GM12874 (cell line): ENCODE results near the gene GRM7.

ENCODE experiments used
- TF ChIP-seq, protein P1 (sequence below): IDR thresholded peaks from 2 replicates; pipeline ENCODE4 v1.5.1; 2011; ENCODE audit warnings: low read depth, mild to moderate bottlenecking, control low read depth, low read length, moderate library complexity; ENCODE audit not compliant: insufficient read depth

The GRM7 gene

GRCh38 chr3:7734456-7734855, 873.5 kb downstream of the GRM7 start:
- TF ChIP-seq, protein P1, sequence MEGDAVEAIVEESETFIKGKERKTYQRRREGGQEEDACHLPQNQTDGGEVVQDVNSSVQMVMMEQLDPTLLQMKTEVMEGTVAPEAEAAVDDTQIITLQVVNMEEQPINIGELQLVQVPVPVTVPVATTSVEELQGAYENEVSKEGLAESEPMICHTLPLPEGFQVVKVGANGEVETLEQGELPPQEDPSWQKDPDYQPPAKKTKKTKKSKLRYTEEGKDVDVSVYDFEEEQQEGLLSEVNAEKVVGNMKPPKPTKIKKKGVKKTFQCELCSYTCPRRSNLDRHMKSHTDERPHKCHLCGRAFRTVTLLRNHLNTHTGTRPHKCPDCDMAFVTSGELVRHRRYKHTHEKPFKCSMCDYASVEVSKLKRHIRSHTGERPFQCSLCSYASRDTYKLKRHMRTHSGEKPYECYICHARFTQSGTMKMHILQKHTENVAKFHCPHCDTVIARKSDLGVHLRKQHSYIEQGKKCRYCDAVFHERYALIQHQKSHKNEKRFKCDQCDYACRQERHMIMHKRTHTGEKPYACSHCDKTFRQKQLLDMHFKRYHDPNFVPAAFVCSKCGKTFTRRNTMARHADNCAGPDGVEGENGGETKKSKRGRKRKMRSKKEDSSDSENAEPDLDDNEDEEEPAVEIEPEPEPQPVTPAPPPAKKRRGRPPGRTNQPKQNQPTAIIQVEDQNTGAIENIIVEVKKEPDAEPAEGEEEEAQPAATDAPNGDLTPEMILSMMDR: no peak

DNA sequence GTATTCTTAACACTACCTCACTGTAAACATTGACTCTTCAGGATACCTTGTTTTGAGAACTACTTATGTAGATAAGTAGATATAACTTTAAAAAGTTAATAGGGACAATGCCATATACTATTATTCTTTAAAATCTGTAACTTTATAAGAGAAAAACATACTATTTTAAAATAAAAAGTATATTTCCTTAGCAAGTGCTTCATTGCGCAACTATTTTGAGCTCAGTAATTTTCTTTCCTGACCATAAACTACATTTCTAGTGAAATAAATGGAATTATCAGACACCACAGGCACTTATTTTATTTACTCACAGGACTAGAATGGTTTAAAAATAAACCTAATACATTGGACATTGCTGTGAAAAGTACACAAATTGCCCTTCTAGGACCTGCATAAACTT, 876.3 kb downstream of the GRM7 start:
- TF ChIP-seq, protein P1: no peak

DNA sequence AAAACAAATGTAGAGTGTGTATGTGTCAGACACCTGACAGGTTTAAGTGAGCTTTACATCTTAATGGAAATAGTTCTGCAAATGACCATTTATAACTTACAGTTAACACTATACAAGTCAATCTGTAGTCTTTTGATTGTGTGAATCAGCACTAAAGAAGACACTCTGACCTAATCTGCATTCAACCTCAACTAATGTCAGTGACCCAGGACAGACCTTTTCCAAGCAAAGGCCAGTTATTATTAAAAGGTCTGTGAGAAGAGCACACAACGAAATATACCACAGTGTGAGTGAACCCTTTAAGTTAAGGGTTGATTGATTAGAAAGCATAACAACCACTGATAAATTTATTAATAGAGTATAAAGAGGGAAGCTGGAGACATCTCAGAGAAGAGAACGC, 878.8 kb downstream of the GRM7 start:
- TF ChIP-seq, protein P1: no peak

GRCh38 chr3:7740458-7740857, 879.5 kb downstream of the GRM7 start:
- TF ChIP-seq, protein P1: no peak

GRCh38 chr3:7744850-7745249, 883.9 kb downstream of the GRM7 start:
- TF ChIP-seq, protein P1: no peak

DNA sequence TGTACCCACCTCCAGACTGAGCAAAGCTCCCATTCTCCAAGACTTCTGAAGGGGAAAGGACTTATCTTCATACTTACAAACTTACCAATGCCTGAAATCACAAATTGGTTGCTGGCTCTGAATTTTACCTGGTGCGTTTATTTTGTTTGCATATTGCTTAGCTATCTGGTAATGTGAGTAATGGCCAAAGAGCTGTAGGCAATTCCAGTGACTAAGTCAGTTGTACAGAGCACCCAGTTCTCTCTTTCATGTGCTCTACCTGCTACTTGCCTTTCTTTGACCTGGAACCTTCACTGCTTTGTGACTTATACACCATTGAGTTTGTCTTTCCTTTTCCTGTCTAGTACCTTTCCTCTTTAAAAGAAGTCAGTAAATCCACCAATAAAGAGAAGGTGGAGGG, 884.8 kb downstream of the GRM7 start:
- TF ChIP-seq, protein P1: no peak

- TF ChIP-seq, protein P1: no peak
Observed at GRCh38 chr3:7749931-7750695, 889.2 kb downstream of the GRM7 start.
